Measurements from ENCODE around the gene AUTS2. TPM values are rescaled to one million over a fixed set of nuclear protein-coding genes. Genes with fewer than 3 reads are reported as not detected.

AUTS2 gene
- total RNA-seq, 1 donor from 2014 or later = 53.0 TPM

DNA sequence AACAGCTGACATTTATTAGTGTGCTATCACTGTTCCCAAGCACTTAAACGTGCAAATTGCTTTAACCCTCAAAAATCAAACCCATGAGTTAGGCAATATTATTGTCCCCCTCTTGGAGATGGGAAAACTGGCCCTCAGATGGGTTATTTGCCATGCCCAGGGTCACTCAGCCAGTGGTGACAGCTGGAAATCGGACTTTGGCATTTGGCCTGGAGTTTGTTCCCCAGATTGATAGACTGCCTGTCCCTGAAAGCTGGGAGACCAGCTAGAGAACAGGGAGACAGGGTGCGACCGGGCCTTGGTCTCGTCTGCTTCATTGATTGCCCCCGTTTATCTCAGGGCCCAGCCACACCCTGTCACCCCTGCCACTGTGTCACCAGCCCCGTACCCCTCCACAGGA lies 1167.4 kb downstream of the AUTS2 start:
- peaks cover 0 to 6% of the 10 kb centered on the region in 2 donors for H3K36me3 ChIP-seq

DNA sequence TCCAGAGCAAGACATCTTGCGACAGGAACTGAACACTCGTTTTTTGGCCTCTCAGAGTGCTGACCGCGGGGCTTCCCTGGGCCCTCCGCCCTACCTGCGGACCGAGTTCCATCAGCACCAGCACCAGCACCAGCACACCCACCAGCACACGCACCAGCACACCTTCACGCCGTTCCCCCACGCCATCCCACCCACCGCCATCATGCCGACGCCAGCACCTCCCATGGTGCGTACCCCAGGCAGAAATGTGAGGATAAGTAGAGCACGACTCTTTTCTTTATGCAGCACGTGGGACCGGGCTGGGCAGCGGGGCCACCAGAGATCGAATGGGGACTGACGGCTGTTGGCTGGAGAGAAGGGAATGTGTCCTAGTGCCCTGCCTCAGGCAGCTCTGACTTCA lies 1167.8 kb downstream of the AUTS2 start:
- intact Hi-C loops (cut with DNase I) = no loop called here
- no peak overlapping the region for H3K27ac ChIP-seq
- TF ChIP-seq POLR2AphosphoS5 (IDR thresholded peaks at IDR 0.05; ENCODE audit: insufficient read depth in 1 of 2, low read depth in 1 of 2) (no peak), POLR2A (IDR thresholded peaks at IDR 0.05) (no peak)
- TF ChIP-seq, protein P1, sequence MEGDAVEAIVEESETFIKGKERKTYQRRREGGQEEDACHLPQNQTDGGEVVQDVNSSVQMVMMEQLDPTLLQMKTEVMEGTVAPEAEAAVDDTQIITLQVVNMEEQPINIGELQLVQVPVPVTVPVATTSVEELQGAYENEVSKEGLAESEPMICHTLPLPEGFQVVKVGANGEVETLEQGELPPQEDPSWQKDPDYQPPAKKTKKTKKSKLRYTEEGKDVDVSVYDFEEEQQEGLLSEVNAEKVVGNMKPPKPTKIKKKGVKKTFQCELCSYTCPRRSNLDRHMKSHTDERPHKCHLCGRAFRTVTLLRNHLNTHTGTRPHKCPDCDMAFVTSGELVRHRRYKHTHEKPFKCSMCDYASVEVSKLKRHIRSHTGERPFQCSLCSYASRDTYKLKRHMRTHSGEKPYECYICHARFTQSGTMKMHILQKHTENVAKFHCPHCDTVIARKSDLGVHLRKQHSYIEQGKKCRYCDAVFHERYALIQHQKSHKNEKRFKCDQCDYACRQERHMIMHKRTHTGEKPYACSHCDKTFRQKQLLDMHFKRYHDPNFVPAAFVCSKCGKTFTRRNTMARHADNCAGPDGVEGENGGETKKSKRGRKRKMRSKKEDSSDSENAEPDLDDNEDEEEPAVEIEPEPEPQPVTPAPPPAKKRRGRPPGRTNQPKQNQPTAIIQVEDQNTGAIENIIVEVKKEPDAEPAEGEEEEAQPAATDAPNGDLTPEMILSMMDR (IDR thresholded peaks at IDR 0.05) = no peak
- no peak for DNase-seq (ENCODE audit: extremely low spot score in 2 of 2)
- no peaks in the 10 kb centered on the region for H3K4me1 ChIP-seq
- H3K27me3 ChIP-seq = no peaks in the 10 kb centered on the region
- H3K4me3 ChIP-seq = no peak overlapping the region
- peaks cover 0 to 6% of the 10 kb centered on the region in 2 donors for H3K36me3 ChIP-seq
- H3K9me3 ChIP-seq = no peaks in the 10 kb centered on the region

More for the DNA sequence above, 1167.4 kb downstream of the AUTS2 start:
- Histone ChIP-seq H3K4me1 (no peaks in the 10 kb centered on the region), H3K27me3 (no peaks in the 10 kb centered on the region), H3K4me3 (no peak overlapping the region), H3K9me3 (no peaks in the 10 kb centered on the region), H3K27ac (no peak overlapping the region)
- intact Hi-C loops (cut with DNase I) = no loop called here
- no peak for DNase-seq (ENCODE audit: extremely low spot score in 2 of 2)
- TF ChIP-seq POLR2A (IDR thresholded peaks at IDR 0.05) (no peak), POLR2AphosphoS5 (IDR thresholded peaks at IDR 0.05; ENCODE audit: insufficient read depth in 1 of 2, low read depth in 1 of 2) (no peak)
- TF ChIP-seq, protein P1 (IDR thresholded peaks at IDR 0.05) = no peak

DNA sequence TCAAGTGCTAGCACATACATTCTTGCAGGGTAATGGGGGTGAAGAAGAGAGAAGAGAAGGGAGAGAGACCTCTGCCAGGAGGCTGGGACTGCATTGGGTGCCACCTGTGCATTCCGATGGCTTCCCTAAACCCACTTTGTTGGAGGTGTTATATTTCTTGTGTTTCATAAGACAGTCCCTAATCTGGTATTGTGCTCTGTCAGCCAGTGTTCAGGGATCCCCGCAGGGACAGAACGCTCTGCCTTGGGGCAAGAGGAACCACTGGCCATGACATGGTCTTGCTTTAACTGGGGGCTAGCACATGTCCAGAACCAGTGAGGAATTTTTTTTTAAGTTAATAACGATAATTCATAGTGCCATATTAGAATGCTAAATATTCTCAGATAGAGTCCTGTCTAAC lies 1168.4 kb downstream of the AUTS2 start:
- no peaks in the 10 kb centered on the region for H3K4me1 ChIP-seq
- no peak overlapping the region for H3K4me3 ChIP-seq
- TF ChIP-seq, protein P1 (IDR thresholded peaks at IDR 0.05) = no peak
- no peak for TF ChIP-seq POLR2AphosphoS5 (IDR thresholded peaks at IDR 0.05; ENCODE audit: insufficient read depth in 1 of 2, low read depth in 1 of 2)
- no peak for TF ChIP-seq POLR2A (IDR thresholded peaks at IDR 0.05)
- intact Hi-C loops (cut with DNase I) = no loop called here
- no peaks in the 10 kb centered on the region for H3K27me3 ChIP-seq
- no peak for DNase-seq (ENCODE audit: extremely low spot score in 2 of 2)
- H3K27ac ChIP-seq = no peak overlapping the region
- peaks cover 0 to 6% of the 10 kb centered on the region in 2 donors for H3K36me3 ChIP-seq
- H3K9me3 ChIP-seq = no peaks in the 10 kb centered on the region

DNA sequence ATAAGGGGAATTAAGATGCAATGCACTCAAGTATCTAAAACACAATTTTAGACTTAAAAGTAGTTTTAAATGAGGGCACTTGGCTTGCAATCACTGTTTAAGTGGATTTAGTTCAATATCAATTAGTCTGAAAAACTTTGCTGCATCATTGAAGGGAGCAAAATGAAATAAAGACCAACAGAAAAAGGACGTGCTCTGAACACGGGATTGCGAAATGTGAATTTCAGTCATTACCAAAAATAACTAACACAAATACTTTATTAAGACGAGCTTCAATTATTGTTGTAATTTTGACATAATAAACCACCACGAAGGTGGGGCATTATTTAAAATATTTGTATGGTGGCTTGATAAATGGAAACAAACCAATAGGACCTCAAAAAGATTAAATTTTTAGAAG lies 1171.9 kb downstream of the AUTS2 start:
- Histone ChIP-seq H3K36me3 (peaks cover 0 to 15% of the 10 kb centered on the region in 2 donors), H3K4me1 (no peaks in the 10 kb centered on the region), H3K27me3 (no peaks in the 10 kb centered on the region), H3K9me3 (no peaks in the 10 kb centered on the region), H3K27ac (no peak overlapping the region), H3K4me3 (no peak overlapping the region)
- TF ChIP-seq POLR2A (IDR thresholded peaks at IDR 0.05) (no peak), POLR2AphosphoS5 (IDR thresholded peaks at IDR 0.05; ENCODE audit: insufficient read depth in 1 of 2, low read depth in 1 of 2) (no peak)
- TF ChIP-seq, protein P1 (IDR thresholded peaks at IDR 0.05) = no peak
- intact Hi-C loops (cut with DNase I) = no loop called here
- no peak for DNase-seq (ENCODE audit: extremely low spot score in 2 of 2)

DNA sequence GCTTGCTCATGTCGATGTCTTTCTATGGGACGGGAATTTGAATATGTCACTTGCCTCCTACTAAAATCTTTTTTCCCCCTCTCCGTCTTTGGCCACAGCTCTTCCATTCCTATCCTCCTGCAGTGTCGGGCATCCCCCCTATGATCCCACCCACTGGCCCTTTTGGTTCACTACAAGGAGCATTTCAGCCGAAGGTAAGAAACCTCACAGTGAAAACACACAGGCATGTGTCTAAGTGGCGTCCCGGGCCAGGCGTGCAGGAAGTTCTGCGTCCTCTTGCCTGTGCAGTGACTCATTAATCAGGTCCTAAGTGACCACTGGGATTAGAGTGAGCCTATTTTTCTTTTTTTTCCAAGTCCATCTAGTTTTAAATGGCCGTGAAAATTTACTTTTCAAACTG lies 1173.2 kb downstream of the AUTS2 start:
- Histone ChIP-seq H3K36me3 (peaks cover 0 to 10% of the 10 kb centered on the region in 2 donors), H3K27me3 (no peaks in the 10 kb centered on the region), H3K4me3 (no peak overlapping the region), H3K27ac (no peak overlapping the region), H3K9me3 (no peaks in the 10 kb centered on the region), H3K4me1 (no peaks in the 10 kb centered on the region)
- no peak for DNase-seq (ENCODE audit: extremely low spot score in 2 of 2)
- intact Hi-C loops (cut with DNase I) = no loop called here
- no peak for TF ChIP-seq POLR2A (IDR thresholded peaks at IDR 0.05)

Data from vagina (tissue), 2 donors.